ENCODE measurements around the gene TMA7B. TPM values are rescaled to one million over a fixed set of nuclear protein-coding genes. Genes with fewer than 3 reads are reported as not detected.

TMA7B gene
- total and polyA plus RNA-seq, 2 experiments from 2014 or later, result not detected

- WGBS, 2 experiments (ENCODE audit: low coverage in 1 of 2, low lambda C conversion rate in 2 of 2, missing lambda C conversion rate in 2 of 2), result 89 to 90% methylated on average over 2 of the region's 2 CpGs
- in situ Hi-C loops (cut with MboI), result no loop called here
- no peak overlapping the region for H3K4me2 ChIP-seq (ENCODE audit: unreplicated experiment)
- H3K27me3 ChIP-seq (replicated peaks; ENCODE audit: insufficient read depth), result peaks cover 28% of the 10 kb centered on the region
- no peak overlapping the region for H3K9ac ChIP-seq
- H3K4me1 ChIP-seq (ENCODE audit: insufficient read depth), result no peaks in the 10 kb centered on the region
- no peak overlapping the region for H3K4me3 ChIP-seq
- H3K9me2 ChIP-seq (ENCODE audit: insufficient read depth), result no peaks in the 10 kb centered on the region
- H3K9me3 ChIP-seq (ENCODE audit: low read depth), result no peaks in the 10 kb centered on the region
- H3K27ac ChIP-seq, result no peak overlapping the region
- TF ChIP-seq EZH2 (IDR thresholded peaks at IDR 0.05; ENCODE audit: insufficient read depth, poor library complexity, severe bottlenecking) (no peak), EZH2phosphoT487 (IDR thresholded peaks at IDR 0.05; ENCODE audit: insufficient read depth, low read depth) (no peak)
- H3F3A ChIP-seq (ENCODE audit: insufficient read depth), result no peaks in the 10 kb centered on the region
- no peaks in the 10 kb centered on the region for H3K36me3 ChIP-seq (ENCODE audit: low read depth)
- no peak overlapping the region for H2AFZ ChIP-seq
- no peaks in the 10 kb centered on the region for H4K20me1 ChIP-seq (ENCODE audit: insufficient read depth)
- DNase-seq, result no peak
- H3K79me2 ChIP-seq (ENCODE audit: insufficient read depth), result no peaks in the 10 kb centered on the region
Measured at GRCh38 chr22:39941601-39942000, 18.6 kb upstream of the TMA7B start.

GRCh38 chr22:39942439-39943230 lies 17.6 kb upstream of the TMA7B start:
- Histone ChIP-seq H3K4me2 (ENCODE audit: unreplicated experiment) (no peak overlapping the region), H3K9ac (no peak overlapping the region), H4K20me1 (ENCODE audit: insufficient read depth) (no peaks in the 10 kb centered on the region), H3K27me3 (replicated peaks; ENCODE audit: insufficient read depth) (peaks cover 18% of the 10 kb centered on the region), H3K79me2 (ENCODE audit: insufficient read depth) (no peaks in the 10 kb centered on the region), H3K9me3 (ENCODE audit: low read depth) (no peaks in the 10 kb centered on the region), H3K4me3 (no peak overlapping the region), H3K36me3 (ENCODE audit: low read depth) (no peaks in the 10 kb centered on the region), H3K4me1 (ENCODE audit: insufficient read depth) (no peaks in the 10 kb centered on the region), H3K27ac (no peak overlapping the region), H2AFZ (no peak overlapping the region), H3K9me2 (ENCODE audit: insufficient read depth) (no peaks in the 10 kb centered on the region), H3F3A (ENCODE audit: insufficient read depth) (no peaks in the 10 kb centered on the region)
- in situ Hi-C loops (cut with MboI), result no loop called here
- DNase-seq, result no peak
- no peak for TF ChIP-seq EZH2 (IDR thresholded peaks at IDR 0.05; ENCODE audit: insufficient read depth, poor library complexity, severe bottlenecking)
- no peak for TF ChIP-seq EZH2phosphoT487 (IDR thresholded peaks at IDR 0.05; ENCODE audit: insufficient read depth, low read depth)
- WGBS, 2 experiments (ENCODE audit: low coverage in 1 of 2, low lambda C conversion rate in 2 of 2, missing lambda C conversion rate in 2 of 2), result 59 to 64% methylated on average over 8 of the region's 8 CpGs

GRCh38 chr22:39943337-39943736 lies 16.9 kb upstream of the TMA7B start:
- Histone ChIP-seq H3K9me2 (ENCODE audit: insufficient read depth) (no peaks in the 10 kb centered on the region), H3K79me2 (ENCODE audit: insufficient read depth) (no peaks in the 10 kb centered on the region), H3K9me3 (ENCODE audit: low read depth) (no peaks in the 10 kb centered on the region), H3K9ac (no peak overlapping the region), H3K27me3 (replicated peaks; ENCODE audit: insufficient read depth) (peaks cover 17% of the 10 kb centered on the region), H3K4me1 (ENCODE audit: insufficient read depth) (no peaks in the 10 kb centered on the region), H3K4me3 (no peak overlapping the region), H3K27ac (no peak overlapping the region), H3K36me3 (ENCODE audit: low read depth) (no peaks in the 10 kb centered on the region), H2AFZ (no peak overlapping the region), H3K4me2 (ENCODE audit: unreplicated experiment) (no peak overlapping the region), H3F3A (ENCODE audit: insufficient read depth) (no peaks in the 10 kb centered on the region), H4K20me1 (ENCODE audit: insufficient read depth) (no peaks in the 10 kb centered on the region)
- no peak for TF ChIP-seq EZH2 (IDR thresholded peaks at IDR 0.05; ENCODE audit: insufficient read depth, poor library complexity, severe bottlenecking)
- no peak for TF ChIP-seq EZH2phosphoT487 (IDR thresholded peaks at IDR 0.05; ENCODE audit: insufficient read depth, low read depth)
- 58 to 66% methylated on average over 5 of the region's 5 CpGs for WGBS, 2 experiments (ENCODE audit: low coverage in 1 of 2, low lambda C conversion rate in 2 of 2, missing lambda C conversion rate in 2 of 2)
- in situ Hi-C loops (cut with MboI), result no loop called here
- DNase-seq, result no peak

- H3K9ac ChIP-seq, result no peak overlapping the region
- H3K4me2 ChIP-seq (ENCODE audit: unreplicated experiment), result no peak overlapping the region
- no peaks in the 10 kb centered on the region for H3K36me3 ChIP-seq (ENCODE audit: low read depth)
- 45 to 47% methylated on average over 11 of the region's 11 CpGs for WGBS, 2 experiments (ENCODE audit: low coverage in 1 of 2, low lambda C conversion rate in 2 of 2, missing lambda C conversion rate in 2 of 2)
- no peaks in the 10 kb centered on the region for H3K9me2 ChIP-seq (ENCODE audit: insufficient read depth)
- H3K4me3 ChIP-seq, result no peak overlapping the region
- no peak for TF ChIP-seq EZH2phosphoT487 (IDR thresholded peaks at IDR 0.05; ENCODE audit: insufficient read depth, low read depth)
- TF ChIP-seq EZH2 (IDR thresholded peaks at IDR 0.05; ENCODE audit: insufficient read depth, poor library complexity, severe bottlenecking), result no peak
- H4K20me1 ChIP-seq (ENCODE audit: insufficient read depth), result no peaks in the 10 kb centered on the region
- no peaks in the 10 kb centered on the region for H3K9me3 ChIP-seq (ENCODE audit: low read depth)
- H3K27ac ChIP-seq, result no peak overlapping the region
- in situ Hi-C loops (cut with MboI), result no loop called here
- no peak overlapping the region for H2AFZ ChIP-seq
- no peaks in the 10 kb centered on the region for H3K79me2 ChIP-seq (ENCODE audit: insufficient read depth)
- no peaks in the 10 kb centered on the region for H3F3A ChIP-seq (ENCODE audit: insufficient read depth)
- H3K27me3 ChIP-seq (replicated peaks; ENCODE audit: insufficient read depth), result peaks cover 26% of the 10 kb centered on the region
- no peaks in the 10 kb centered on the region for H3K4me1 ChIP-seq (ENCODE audit: insufficient read depth)
- no peak for DNase-seq
Measured at GRCh38 chr22:39943953-39944872, 16.0 kb upstream of the TMA7B start.
